Omental fat pad (tissue), 4 donors: ENCODE results near the gene PTPRD. TPM values are rescaled to one million over a fixed set of nuclear protein-coding genes. Genes with fewer than 3 reads are reported as not detected.

Experiments used
- ATAC-seq: fragments of 150-250 bp; one replicate; pipeline ENCODE4 v1.9.1; 2016; ENCODE audit warnings: mild to moderate bottlenecking, moderate library complexity; ENCODE audit not compliant: low FRiP score
- DNase-seq: peaks from one replicate; pipeline ENCODE4 v3.0.0-alpha.2; 2019; ENCODE audit warnings: low spot score
- CTCF ChIP-seq, 3 donors: fragments of 450-650 bp; IDR thresholded peaks; one replicate each; pipeline ENCODE4 v1.5.1; 2016 to 2017; ENCODE audit warnings: antibody characterized with exemption in 3 of 3, mild to moderate bottlenecking in 3 of 3, moderate library complexity in 2 of 3
- total RNA-seq, 4 donors: library from RNA; depleted of rRNA; stranded (reverse); fragments of >200 nt; gene quantifications; one replicate each; pipeline ENCODE4 v1.1.0, GENCODE V29; 2016

The PTPRD gene
- total RNA-seq, 4 donors from 2014 or later = 3.5 to 34.2 (median 11.2) TPM

- DNase-seq (no peak), ATAC-seq (no peak)
- no peak for TF ChIP-seq CTCF (IDR thresholded peaks at IDR 0.05)
Observed at GRCh38 chr9:8679371-8679822, 1933.4 kb downstream of the PTPRD start.

- no peak for TF ChIP-seq CTCF (IDR thresholded peaks at IDR 0.05)
- ATAC-seq = no peak
Observed at GRCh38 chr9:8677741-8678140, 1935.1 kb downstream of the PTPRD start.

GRCh38 chr9:8674536-8674935 is 1938.3 kb downstream of the PTPRD start:
- DNase-seq = no peak
- ATAC-seq = no peak
- TF ChIP-seq CTCF (IDR thresholded peaks at IDR 0.05) = no peak

More at GRCh38 chr9:8677741-8678140, 1935.1 kb downstream of the PTPRD start:
- no peak for DNase-seq

GRCh38 chr9:8673830-8674229 is 1939.0 kb downstream of the PTPRD start:
- DNase-seq (no peak), ATAC-seq (no peak)
- no peak for TF ChIP-seq CTCF (IDR thresholded peaks at IDR 0.05)

GRCh38 chr9:8670751-8671150 is 1942.1 kb downstream of the PTPRD start:
- ATAC-seq = no peak
- no peak for DNase-seq
- TF ChIP-seq CTCF (IDR thresholded peaks at IDR 0.05) = no peak

- no peak for TF ChIP-seq CTCF (IDR thresholded peaks at IDR 0.05)
- DNase-seq = no peak
- ATAC-seq = no peak
Observed at GRCh38 chr9:8668751-8669150, 1944.1 kb downstream of the PTPRD start.

- DNase-seq (no peak), ATAC-seq (no peak)
- TF ChIP-seq CTCF (IDR thresholded peaks at IDR 0.05) = no peak
Observed at GRCh38 chr9:8668231-8668630, 1944.6 kb downstream of the PTPRD start.
